ENCODE data around the gene PCDHGA10. TPM values are rescaled to one million over a fixed set of nuclear protein-coding genes. Genes with fewer than 3 reads are reported as not detected.

The PCDHGA10 gene
- total RNA-seq, 2 experiments from 2014 or later, result 3.9 to 4.9 TPM

GRCh38 chr5:141399555-141400258 lies 13.1 kb upstream of the PCDHGA10 start:
- DNase-seq (ENCODE audit: low spot score), result no peak
- Histone ChIP-seq H3K9me3 (ENCODE audit: low read length) (no peaks in the 10 kb centered on the region), H3K36me3 (ENCODE audit: insufficient read depth, low read length) (no peaks in the 10 kb centered on the region), H3K4me2 (ENCODE audit: low read length) (no peak overlapping the region), H3K27ac (ENCODE audit: low read depth, low read length, poor library complexity, severe bottlenecking) (no peak overlapping the region), H2AFZ (ENCODE audit: low read length) (no peak overlapping the region), H3K9me2 (ENCODE audit: insufficient read depth, low read length) (no peaks in the 10 kb centered on the region), H3K4me3 (ENCODE audit: low read depth, low read length, poor library complexity, severe bottlenecking) (no peak overlapping the region), H3K4me1 (ENCODE audit: insufficient read depth, low read length, poor library complexity, severe bottlenecking) (no peaks in the 10 kb centered on the region), H4K20me1 (ENCODE audit: insufficient read depth, low read length) (no peaks in the 10 kb centered on the region), H3K79me2 (ENCODE audit: insufficient read depth, low read depth, low read length) (no peaks in the 10 kb centered on the region)
- POLR2A ChIA-PET, result no interaction called here
- TF ChIP-seq CTCF (conservative IDR thresholded peaks at IDR 0.05; ENCODE audit: low read length), result no peak
- TF ChIP-seq EZH2phosphoT487 (IDR thresholded peaks at IDR 0.05; ENCODE audit: borderline replicate concordance, low read depth, low read length), result no peak
- CTCF ChIA-PET (ENCODE audit: unreplicated experiment), result interaction anchor here (0.5 kb wide), 1 partner anchor 98 kb away, joined by 3 read pairs; no protein-coding TSS in a partner anchor
- no TSS peak for BruUV-seq (replicated peaks)
- intact Hi-C loops (cut with micrococcal nuclease; ENCODE audit: unreplicated experiment), result no loop called here

DNA sequence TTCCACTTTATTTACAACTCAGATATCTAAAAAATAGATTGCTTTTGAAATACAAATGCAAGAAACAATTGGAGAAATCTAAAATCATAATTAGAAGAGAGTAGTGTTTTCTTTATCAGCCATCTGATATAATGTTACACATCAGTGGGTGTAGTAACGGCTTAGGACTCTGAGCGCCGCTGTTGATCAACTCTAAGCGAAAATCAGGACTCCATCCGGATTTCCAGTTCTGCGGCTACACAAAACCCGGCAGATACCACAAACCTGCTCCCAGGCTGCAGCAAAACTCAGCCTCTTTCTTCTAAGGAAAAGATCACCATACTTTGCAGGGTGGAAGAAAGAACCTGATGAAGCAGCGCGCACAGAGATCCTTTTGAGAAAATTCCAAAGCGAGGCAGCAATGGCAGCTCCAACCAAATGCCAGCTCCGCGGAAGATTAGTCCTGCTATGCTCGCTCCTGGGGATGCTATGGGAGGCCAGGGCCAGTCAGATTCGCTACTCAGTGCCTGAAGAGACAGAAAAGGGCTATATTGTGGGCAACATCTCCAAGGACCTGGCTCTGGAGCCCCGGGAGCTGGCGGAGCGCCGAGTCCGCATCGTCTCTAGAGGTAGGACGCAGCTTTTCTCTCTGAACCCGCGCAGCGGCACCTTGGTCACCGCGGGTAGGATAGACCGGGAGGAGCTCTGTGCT lies 10.1 kb upstream of the PCDHGA10 start, which contains the start of gene PCDHGA9:
Gene PCDHGA9, plus strand, starts transcription at position 226 of the 691 bp plus-strand sequence. Its CDS starts 175 bp downstream, at position 401.
- no peak within 1 kb of the TSS for H2AFZ ChIP-seq (ENCODE audit: low read length)
- no peaks in the 10 kb centered on the region for H3K4me1 ChIP-seq (ENCODE audit: insufficient read depth, low read length, poor library complexity, severe bottlenecking)
- no peaks in the 10 kb centered on the region for H3K9me2 ChIP-seq (ENCODE audit: insufficient read depth, low read length)
- no peaks in the 10 kb centered on the region for H3K79me2 ChIP-seq (ENCODE audit: insufficient read depth, low read depth, low read length)
- no peak for DNase-seq (ENCODE audit: low spot score)
- peak; percentile 26; the same call in 1 of the 2 replicates for TF ChIP-seq CTCF (conservative IDR thresholded peaks at IDR 0.05; ENCODE audit: low read length)
- TF ChIP-seq EZH2phosphoT487 (IDR thresholded peaks at IDR 0.05; ENCODE audit: borderline replicate concordance, low read depth, low read length), result no peak
- H3K4me2 ChIP-seq (ENCODE audit: low read length), result no peak within 1 kb of the TSS
- no peak within 1 kb of the TSS for H3K27ac ChIP-seq (ENCODE audit: low read depth, low read length, poor library complexity, severe bottlenecking)
- H3K36me3 ChIP-seq (ENCODE audit: insufficient read depth, low read length), result no peaks in the 10 kb centered on the region
- no peaks in the 10 kb centered on the region for H4K20me1 ChIP-seq (ENCODE audit: insufficient read depth, low read length)
- H3K9me3 ChIP-seq (ENCODE audit: low read length), result no peaks in the 10 kb centered on the region
- intact Hi-C loops (cut with micrococcal nuclease; ENCODE audit: unreplicated experiment), result no loop called here
- BruUV-seq (replicated peaks), result no TSS peak
- POLR2A ChIA-PET, result interaction anchor here (0.6 kb wide), 1 partner anchor 72 kb away, joined by 6 read pairs; no protein-coding TSS in a partner anchor
- H3K4me3 ChIP-seq (ENCODE audit: low read depth, low read length, poor library complexity, severe bottlenecking), result no peak within 1 kb of the TSS
- CTCF ChIA-PET (ENCODE audit: unreplicated experiment), result no interaction called here

All from OCI-LY7 (cell line).